Peyer's patch (tissue), 4 donors: ENCODE data around the gene C1QL1.

Experiments used
- CTCF ChIP-seq, 6 experiments: fragments of 450-650 bp in 4 of 6; fragments of 200-600 bp in 2 of 6; sonication (generic) in 1 of 6; IDR thresholded peaks; one replicate each; pipeline ENCODE4 v1.5.1; 2017 to 2019; ENCODE audit warnings: antibody characterized with exemption in 6 of 6, mild to moderate bottlenecking in 3 of 6, moderate library complexity in 1 of 6
- POLR2A ChIP-seq, 2 donors: fragments of 450-650 bp; IDR thresholded peaks; one replicate each; pipeline ENCODE4 v1.5.1; 2017; ENCODE audit warnings: antibody characterized with exemption in 2 of 2, mild to moderate bottlenecking in 2 of 2, moderate library complexity in 2 of 2

- TF ChIP-seq CTCF (IDR thresholded peaks at IDR 0.05) (no peak), POLR2A (IDR thresholded peaks at IDR 0.05) (no peak)
Measured at GRCh38 chr17:44926821-44927525, 41.1 kb downstream of the C1QL1 start.
